Measurements from ENCODE around the gene KAT2A.

- no peak for TF ChIP-seq CTCF (conservative IDR thresholded peaks at IDR 0.05 in 1 of 2, IDR thresholded peaks at IDR 0.05 in 1 of 2; ENCODE audit: extremely low read depth in 1 of 2, insufficient read depth in 1 of 2, low read depth in 1 of 2, low read length in 2 of 2)
- TF ChIP-seq EZH2 (IDR thresholded peaks at IDR 0.05; ENCODE audit: borderline replicate concordance, low read length), result no peak
These were observed 4.4 kb upstream of the KAT2A start for GRCh38 chr17:42125565-42125964.
